ENCODE measurements around the gene ASCC1.

Gene ASCC1

DNA sequence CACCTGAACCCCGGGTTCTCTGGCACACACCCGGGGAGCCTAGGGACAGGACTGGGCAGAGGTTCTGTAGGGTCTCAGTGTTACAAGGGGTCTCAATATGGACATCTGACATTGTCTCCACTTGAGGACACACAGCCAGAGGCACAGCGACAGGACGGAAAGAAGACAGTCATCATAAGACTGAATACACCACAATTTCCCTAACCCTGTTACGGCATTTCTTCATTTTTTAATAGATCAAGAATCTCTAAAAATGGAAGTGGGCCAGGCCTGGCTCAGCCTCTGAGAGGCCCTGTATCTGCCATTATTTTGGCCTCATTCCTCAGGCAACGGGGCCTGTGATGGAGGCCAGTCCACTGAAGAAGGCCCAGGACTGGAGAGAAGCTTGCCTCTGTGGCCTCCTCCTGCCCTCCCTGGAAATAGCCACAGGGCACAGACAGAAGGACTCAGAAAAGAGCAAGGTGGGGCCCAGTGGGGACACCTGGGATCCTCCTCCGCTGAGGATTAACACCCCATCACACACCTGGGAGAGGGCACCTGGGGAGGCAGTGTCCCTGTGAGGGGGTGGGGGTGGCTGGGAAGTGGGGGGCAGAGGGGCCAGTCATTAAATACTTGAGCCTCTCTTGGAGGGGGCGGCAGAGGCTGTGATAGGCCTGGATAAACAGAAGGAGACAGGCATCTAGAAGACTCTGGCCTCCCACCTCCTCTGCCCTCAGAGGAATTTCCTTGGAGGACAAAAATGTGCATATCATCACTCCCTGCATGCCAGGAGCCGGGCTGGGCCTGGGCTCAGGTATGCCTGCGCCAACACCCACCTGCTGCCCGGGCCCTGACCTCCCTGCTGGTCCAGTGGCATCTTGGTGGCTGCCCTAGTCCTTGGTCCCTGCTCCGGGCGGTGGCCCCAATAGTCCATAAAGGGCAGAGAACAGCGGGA, 135.8 kb downstream of the ASCC1 start:
- DNase-seq, result no peak

DNA sequence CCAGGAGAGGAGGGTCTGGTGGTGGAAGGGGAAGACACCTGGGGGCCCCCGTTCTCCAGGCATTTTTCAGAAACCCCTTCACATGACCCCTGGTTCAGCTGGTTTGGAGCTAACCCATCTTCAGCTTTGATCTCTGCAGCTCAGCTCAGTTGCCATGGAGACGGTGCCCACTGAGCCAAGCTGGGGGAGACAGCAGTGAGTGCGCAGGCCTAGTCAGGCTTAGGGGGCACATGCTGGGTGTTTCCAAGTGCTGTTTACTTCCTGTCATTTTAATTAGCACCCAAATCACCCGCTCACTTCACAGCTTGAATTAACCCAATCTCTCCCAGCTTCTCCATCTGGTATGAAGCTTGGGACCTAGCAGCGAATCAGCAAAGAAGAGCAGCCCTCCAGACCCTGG, 136.7 kb downstream of the ASCC1 start:
- no peak for DNase-seq

DNA sequence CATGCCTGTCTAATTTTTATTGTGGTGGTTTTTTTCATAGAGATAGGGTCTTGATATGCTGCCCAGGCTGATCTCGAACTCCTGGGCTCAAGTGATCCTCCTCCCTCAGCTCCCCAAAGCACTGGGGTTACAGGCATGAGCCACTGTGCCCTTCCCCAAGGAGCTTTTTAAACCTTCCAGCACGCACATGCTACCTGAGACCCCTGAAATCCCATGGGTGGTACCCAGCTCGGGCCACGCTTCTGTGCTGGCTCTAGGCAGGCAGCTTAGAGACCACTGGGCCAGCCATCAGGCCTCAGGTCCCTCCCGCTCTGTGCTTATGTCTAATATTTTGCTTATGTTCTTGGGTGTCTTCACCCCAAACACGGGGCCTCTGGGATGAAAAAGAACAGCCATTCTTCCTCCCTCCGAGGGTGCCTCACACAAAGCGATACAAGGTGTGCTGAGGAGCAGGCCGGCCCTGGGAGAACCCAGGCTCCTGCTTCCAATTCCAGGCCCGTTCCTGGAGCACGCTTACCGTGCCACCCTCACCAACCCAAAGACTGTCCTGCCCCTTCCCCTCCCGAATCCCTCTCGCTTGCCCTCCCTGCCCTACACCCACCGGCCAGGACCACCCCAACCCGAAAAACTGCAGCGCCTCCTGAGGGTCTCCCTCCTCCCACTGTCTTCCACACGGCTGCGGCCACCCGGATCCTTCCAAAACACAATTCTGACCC, 138.6 kb downstream of the ASCC1 start:
- no peak for DNase-seq

DNA sequence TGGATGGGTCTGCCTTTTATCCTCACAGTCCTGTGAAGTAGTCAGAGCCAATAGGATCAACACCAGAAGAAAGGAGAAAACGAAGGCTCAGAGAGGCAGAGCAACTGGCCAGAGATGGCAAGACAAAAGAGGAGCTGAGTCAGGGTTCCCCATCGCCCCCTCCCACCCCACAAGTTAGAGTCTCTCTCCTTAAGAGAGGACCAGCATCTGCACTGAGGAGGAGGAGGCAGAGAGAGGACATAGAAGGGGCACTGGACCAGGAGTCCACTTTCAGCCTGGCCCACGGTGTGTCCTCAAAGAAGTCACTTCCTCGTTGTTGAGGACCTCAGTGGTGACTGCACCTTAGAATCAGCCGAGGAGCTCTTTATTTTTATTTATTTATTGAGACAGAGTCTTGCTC, 139.3 kb downstream of the ASCC1 start:
- no peak for DNase-seq

DNA sequence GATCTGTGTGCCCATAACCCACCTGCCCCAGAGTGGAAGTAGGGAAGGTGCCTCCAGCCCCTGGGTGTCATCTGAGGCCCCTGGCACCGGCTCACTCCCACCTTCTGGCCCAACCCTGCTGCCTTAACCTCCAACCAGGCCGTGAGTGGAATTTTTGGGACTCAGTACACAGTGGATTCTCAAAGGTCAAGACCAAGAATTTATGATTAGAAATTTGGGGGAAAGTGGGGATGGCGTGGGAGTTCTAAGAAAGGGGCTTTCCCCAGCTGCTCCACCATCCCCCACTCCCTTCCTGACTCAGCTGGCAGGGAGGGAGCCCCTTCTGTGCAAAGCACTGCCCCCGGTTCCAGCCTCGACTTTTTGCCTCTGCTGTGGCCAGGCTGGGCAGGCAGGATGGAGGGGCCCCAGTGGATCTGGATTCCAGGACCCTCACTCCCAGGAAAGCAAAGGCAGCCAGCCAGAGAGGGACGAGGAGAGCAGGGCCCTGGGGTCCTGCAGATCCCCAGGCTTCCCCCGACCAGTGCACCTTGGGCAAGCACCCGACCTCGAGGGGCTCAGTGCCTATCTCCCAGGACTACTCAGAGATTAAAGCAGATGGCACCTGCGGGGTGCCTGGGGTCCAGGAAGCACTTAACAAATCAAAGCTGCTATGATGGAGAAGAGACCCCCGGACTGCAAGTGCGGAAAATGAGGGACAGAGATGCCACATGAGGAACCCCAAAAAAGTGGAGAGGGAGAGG, 140.5 kb downstream of the ASCC1 start:
- DNase-seq, result no peak

DNA sequence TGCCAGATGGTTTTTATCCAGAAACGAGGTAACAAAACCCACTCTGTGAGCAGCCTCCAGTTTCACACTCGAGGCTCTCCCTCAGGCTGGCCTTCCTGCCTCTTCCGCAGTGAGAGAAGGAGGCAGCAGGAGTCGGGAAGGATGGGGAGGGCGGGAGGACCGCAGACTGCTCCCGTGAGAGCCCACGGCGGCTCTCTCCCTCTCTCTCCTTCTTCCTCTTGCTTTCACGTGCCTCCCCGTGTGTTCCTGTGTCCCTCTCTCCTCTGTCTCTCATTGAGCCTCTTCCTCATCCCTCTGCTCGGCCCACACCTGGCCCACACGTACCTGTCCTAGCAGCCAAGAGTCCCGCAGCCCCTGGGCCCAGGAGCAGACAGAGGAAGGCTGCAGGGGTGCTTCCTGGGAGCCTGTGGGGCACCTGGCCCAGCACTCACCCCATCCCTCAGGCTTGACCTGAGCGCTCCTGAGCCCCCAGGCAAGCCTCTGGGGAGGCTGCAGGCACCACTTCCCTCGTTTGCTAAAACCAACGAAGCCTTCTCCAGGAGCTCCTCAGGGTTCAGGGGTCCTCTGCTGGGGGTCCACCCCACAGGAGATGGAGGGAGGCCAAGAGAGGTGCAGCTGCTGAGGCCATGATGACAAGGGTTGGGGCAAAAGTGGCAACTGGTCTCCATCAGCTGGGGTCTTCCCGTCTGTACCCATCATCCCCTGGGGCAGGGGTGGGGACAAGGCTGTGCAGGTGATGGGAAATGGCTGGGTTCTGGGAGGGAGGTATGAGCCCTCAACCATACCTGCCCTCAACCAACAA, 141.3 kb downstream of the ASCC1 start:
- DNase-seq, result no peak

DNA sequence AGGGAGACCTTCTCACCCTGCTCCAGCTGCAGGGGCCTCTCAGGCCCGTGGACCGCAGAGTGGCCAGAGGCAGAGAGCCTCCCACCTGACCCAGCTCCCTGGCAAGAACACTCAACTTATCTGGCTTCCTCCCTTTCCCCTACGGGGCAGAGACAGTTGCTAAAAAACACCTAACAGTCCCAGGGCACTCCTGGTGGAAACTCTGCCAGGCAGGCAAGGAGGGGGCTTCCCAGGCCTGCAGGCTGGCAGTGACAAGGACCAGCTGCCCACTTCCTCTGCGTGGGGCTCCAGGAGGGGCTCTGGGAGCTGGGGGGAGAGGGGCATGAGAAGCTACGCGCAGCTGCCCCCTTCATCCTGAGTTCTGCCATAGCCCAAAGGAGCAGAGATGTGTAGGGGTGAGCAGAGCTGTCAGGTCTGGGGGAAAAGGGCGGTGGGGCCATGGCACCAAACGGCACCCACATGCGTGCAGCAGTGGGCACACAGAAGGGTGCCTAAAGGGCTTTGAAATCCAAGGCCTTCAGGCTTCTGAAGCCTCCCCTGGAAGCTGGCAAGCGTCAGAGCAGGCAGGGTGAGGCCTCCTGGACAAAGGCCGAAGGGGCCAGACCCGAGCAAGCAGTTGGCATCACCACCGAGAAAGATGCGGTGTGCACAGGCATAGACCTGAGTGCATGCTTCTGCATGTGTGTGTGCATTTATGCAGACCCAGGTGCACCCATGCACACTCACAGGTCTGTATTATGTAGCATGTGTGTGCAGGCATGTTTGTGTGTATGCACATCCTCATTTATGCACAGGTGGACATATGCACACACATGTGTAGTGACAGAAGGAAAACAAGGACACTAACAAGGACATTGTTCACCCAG, 142.1 kb downstream of the ASCC1 start:
- peak; percentile 22 for DNase-seq

DNA sequence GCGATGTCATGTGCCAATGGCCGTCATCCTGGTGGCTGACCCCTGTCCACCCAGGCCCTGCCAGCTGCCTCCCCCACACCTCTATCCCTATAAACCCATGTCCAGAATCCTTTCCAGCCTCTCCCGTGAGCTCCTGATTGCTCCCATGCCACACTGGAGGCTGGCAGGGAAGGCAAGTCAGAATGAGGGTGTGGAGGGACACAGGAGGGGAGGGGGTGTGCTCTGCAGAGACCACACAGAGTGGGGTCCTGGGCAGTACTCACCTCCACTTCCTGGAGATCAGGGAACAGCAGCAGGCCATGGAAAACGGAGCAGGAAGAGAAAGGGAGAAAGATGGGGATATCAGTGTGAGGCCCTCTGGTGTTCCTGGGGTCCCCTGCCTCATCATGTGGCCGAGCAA, 143.4 kb downstream of the ASCC1 start:
- DNase-seq, result peak; percentile 16

DNA sequence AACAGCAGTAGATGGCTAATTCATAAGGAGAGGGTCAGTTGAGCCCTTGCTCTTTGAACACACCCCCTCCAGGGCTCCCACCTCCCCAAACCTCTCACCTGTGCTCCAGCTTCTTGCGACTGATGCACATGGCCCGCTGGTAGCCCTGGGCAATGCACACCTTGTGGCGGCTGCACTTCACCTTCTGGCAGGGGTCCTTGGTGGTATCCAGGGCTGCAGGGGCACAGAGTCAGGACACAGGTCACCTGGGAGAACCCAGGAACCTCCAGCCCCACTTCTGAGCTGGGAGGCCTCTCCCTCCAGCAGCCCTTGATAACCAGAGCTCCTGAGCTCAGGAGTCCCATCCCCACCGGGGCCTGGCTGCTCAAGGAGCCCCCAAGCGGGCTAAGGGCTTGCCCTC, 144.0 kb downstream of the ASCC1 start:
- no peak for DNase-seq

DNA sequence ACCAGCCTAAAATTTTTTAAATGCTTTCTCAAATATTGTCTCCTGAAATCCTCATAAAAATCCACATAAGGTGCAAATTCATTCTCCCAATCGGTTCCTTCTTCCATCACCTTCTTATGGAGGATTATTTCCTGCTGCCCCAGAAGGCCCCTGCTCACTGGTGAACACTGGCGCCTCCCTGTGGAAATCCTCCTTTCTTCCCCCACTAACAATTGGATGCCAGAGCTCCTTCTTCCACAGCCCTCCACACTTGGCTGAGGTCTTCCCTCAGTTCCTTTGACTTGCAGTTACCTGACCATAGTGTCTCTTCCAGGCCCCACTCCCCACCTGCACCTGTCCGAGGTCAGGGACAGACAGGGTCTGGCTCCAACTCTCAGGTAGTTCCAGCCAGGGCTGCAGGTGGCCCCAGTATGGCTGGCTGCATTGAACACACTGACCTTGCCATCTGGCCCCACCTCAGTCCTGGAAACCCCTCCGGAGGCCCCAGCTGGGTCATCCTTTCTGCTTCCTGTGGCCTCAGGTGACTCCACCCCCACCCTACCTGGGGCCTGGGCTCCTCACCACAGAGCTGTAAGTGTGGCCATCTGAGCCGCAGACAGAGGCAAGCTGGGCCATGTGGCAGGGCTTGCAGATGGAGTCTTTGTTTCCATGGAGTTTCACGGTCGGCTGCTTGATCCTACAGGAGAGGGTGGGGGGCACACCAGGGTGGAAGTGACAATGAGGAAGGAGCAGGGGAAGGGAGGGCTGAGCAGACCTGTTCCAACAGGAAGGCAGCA, 146.1 kb downstream of the ASCC1 start:
- no peak for DNase-seq

DNA sequence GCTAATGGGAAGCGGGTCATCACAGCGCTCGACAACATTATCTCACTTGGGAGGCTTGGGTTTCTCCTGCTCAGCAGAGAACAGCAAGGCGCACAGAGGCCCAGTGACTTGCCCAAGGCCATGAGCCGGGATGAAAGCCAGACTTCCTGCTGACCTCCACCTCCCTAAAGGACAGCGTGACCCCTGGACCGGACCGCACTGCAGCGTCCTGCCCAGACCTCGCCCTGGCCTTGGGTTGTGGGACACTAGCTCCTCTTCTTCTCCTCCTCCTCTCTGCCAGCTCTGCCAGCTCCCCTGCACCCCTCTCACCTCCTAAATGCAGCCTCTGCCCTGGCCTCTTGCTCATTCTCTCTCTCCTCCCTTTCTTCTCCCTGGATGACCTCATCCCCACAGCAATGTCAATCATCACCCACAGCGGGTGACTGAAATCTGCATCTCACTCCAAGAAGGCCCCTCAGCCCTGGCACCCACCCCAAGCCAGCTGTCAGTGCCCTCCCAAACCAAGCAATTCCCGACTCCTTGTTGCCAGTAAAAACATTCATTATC, 147.1 kb downstream of the ASCC1 start:
- no peak for DNase-seq

DNA sequence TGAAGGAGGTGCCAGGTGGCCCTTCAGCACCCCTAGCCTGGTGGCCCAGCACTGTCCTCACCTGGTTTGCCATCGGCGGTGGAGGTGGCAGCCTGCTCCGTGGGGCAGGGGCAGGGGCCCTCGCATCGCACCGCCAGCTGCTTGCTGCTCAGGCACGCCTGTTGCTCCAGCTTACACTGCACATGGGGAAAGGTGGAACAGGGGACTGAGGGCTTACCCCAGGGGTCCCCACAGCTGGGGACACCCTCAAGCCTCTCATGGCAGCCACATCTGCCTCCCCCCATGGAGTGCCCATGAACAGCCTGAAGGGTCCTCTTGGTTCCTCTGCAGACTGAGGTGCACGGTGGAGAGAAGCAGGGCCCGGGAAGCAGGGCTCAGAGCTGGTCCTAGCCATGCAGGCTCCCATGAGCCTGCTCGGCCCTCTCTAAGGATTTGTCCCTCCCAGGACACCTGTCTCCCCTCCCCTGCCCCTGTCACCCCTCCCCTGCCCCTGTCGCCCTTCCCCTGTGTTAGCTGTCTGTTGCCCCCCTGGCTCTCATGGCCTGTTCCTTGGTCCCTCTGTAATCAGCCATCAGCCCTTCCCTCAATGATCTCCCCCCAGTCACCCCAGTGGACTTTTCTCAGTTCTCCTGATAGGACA, 147.8 kb downstream of the ASCC1 start:
- DNase-seq, result no peak

DNA sequence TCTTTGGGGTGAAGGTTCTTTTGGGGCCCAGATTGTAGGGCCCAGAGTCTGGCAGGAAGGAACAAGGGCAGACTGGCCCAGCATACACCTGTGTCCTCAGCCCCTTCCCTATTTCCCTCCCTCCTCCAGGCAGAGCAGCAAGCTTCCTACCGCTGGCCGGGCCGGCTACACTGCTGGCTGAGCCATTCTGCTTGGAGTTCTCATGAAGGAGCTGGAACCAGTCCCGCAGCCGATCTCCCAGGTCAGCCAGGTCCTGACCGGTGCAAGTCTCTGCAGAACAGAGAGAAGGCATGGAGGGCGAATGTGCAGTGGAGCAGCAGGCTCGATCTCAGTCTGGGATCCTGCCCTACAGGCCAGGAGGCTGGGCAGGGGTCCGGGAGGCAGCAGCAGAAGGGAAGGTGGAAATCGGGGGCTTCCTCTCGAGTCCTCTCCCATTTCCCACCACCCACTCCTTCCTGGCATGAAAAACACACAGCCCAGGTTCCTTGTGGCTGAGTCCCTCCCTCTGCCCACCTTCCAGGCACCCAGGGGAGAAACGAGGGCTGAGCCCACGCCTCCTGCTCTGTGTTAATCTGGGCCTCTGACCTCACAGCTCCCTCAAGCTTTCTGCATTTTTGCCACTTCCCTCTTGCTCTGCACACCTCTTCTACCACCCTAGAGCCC, 148.5 kb downstream of the ASCC1 start:
- no peak for DNase-seq

DNA sequence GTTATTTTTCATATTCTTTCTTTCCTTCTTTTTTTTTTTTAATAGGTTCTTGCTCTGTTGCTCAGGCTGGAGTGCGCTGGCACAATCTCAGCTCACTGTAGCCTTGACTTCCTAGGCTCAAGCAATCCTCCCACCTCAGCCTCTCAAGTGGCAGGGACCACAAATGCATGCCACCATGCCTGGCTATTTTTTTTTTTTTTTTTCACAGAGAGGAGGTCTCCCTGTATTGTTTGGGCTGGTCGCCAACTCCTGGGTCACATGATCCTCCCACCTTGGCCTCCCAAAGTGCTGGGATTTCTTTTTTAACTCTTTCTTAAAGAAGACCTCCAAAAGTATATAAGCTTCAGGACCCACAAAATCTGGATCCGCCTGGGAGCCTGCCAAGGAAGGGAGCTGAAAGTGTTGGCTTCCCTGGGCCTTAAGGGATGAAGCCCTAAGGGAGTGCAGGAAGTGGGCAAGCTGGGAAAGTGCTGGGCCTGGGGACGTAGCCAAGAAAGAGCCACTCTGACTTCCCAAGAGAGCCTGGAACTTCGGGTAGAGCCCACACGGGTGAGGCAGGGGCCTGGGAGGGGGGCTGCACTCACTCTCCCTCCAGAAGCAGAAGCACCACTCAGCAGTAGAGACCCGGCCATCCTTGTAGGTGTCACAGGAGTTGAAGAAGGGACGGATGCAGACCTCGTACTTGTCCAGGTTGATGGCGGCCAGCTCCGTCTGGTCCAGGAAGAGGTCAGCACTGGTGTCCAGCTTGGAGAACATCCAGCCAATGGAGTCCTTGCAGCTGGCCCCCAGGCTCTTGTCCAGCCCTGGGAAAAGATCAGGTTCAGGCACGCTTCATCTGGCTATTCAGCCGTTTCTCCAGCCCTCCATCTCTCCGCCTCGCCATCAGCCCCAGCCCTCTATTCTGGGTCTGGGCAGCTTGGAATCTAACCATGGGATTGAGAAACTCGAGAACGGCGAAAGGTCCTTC, 149.5 kb downstream of the ASCC1 start:
- DNase-seq, result no peak

DNA sequence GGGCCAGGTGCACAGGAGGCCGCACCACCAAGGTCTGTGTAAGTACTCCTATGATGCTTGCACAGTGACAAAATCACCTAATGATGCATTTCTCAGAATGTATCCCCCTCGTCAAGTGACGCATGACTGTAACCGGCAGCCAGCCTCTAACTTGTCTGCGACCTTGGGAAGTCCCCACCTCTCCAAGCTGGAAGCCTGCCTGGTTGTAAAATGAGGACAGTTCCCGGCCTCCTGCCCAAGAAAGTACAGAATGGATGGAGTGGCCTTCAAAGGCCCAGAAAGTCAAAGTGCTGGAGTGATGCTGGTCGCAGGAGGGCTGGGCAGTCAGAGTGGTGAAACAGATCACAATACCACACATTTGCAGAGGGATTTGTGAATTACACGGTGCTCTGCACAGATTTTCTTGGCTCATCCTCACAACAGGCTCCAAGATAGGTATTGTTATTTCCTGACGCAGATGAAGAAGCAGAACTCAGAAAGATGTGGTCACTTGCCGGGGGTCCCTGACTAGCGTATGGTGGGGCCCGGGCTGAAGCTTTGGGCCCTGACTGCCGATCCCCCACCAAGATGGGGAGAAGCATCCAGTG, 150.5 kb downstream of the ASCC1 start:
- DNase-seq, result no peak

DNA sequence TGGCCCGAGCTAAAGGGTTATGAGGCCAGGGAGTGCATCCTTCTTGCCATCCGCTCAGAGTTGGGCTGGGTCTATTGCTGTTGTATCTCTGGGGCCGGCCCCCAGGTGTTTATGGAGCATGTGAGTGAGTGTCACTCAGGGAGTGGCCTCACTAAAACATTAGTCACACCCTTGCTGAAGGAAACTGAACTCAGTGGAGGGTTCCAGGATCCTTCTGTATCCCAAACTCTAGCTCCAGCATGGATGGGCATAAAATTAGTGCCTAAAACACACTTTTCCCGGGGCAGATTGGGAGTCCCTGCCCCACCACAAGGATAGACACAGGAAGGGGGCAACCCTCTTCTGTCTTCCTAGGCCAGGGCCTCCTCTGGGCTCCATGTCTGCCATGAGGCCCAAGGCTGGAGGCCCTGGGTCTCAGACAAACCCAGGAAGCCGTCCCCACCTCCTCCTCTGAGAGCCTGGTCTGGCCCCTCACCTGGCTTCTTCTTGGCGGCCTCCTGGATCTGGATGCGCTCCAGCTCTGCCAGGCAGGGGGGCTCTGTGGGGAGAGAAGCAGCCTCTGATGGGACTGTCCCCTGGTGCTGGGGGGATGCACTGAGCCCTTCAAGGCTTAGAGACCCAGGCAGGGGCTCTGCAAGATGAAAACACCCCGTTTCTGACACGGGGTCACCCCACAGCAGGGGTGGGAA, 152.2 kb downstream of the ASCC1 start:
- DNase-seq, result no peak

All from left hindlimb (tissue), 1 donor.